ENCODE data around the gene UFC1. TPM values are rescaled to one million over a fixed set of nuclear protein-coding genes. Genes with fewer than 3 reads are reported as not detected.

UFC1 gene
- total and polyA plus RNA-seq, 2 of the 13 experiments (the other 11 are each of a cell fraction or from before 2014, with no cell fraction given) = 72.8 to 85.2 TPM

DNA sequence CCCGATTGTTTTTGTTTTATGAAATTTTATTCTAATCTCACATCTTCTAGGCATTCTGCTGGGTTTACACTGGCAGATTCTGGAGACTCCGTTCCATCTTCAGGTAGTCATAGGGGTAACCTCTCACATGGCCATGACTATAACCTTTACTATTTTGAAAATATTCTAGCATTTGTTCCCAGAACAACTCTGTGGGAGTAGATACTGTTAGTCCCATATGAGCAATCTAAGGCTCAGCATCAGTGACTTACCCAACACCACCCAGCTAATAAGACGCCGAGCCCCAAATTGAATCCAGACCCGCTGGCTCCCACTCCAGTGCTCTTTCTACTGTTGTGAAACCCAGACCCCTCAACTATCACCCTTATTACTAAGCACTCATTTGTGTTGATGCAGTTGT is 35.3 kb downstream of the UFC1 start:
- CTCF ChIA-PET (ENCODE audit: low intra/inter-chr PET ratio, low total read pairs) = no interaction called here
- H3K27me3 ChIP-seq (ENCODE audit: control insufficient read depth in 1 of 2, insufficient read depth in 2 of 2, low read length in 2 of 2) = no peaks in the 10 kb centered on the region
- H3K9me3 ChIP-seq (ENCODE audit: low read length) = no peaks in the 10 kb centered on the region
- H3K79me2 ChIP-seq (ENCODE audit: insufficient read depth, low read length) = no peaks in the 10 kb centered on the region
- 62% methylated on average over 5 of the region's 5 CpGs for WGBS (ENCODE audit: low lambda C conversion rate)
- no peak overlapping the region for H3K4me2 ChIP-seq (ENCODE audit: low read depth, low read length)
- BruUV-seq (replicated peaks) = no TSS peak
- no peak overlapping the region for H3K4me3 ChIP-seq (replicated peaks in 1 of 3; ENCODE audit: insufficient read depth in 1 of 3, low read depth in 2 of 3, low read length in 3 of 3)
- no peaks in the 10 kb centered on the region for H4K20me1 ChIP-seq (ENCODE audit: insufficient read depth, low read length)
- POLR2A ChIA-PET = no interaction called here
- ATAC-seq = no peak
- no peak overlapping the region for H3K27ac ChIP-seq (ENCODE audit: extremely low read length, insufficient read depth, low read length)
- no peak for FAIRE-seq
- no peaks in the 10 kb centered on the region; a peak in 1 of 5 replicates for H3K36me3 ChIP-seq (replicated peaks in 1 of 2; ENCODE audit: control insufficient read depth in 1 of 2, insufficient read depth in 2 of 2, low read length in 2 of 2)
- in situ Hi-C loops (cut with HindIII; ENCODE audit: extremely low pct_ligation_motif_present, low pct_unique_long_range_greater_than_20kb) = no loop called here
- H3K9ac ChIP-seq (ENCODE audit: insufficient read depth, low read depth, low read length) = no peak overlapping the region
- TF ChIP-seq SMAD3 (CRISPR knock-in tag; IDR thresholded peaks at IDR 0.05) (no peak), ZKSCAN8 (CRISPR knock-in tag; IDR thresholded peaks at IDR 0.05; ENCODE audit: borderline replicate concordance) (no peak), NAIF1 (CRISPR knock-in tag; IDR thresholded peaks at IDR 0.05; ENCODE audit: borderline replicate concordance) (no peak), KAT7 (CRISPR knock-in tag; IDR thresholded peaks at IDR 0.05; ENCODE audit: borderline replicate concordance) (no peak), ZBTB21 (CRISPR knock-in tag; IDR thresholded peaks at IDR 0.05) (no peak), ZNF160 (CRISPR knock-in tag; IDR thresholded peaks at IDR 0.05) (no peak), ZSCAN30 (CRISPR knock-in tag; IDR thresholded peaks at IDR 0.05) (no peak), KDM6A (CRISPR knock-in tag; IDR thresholded peaks at IDR 0.05; ENCODE audit: low read depth) (no peak), SCMH1 (CRISPR knock-in tag; IDR thresholded peaks at IDR 0.05; ENCODE audit: borderline replicate concordance) (no peak), ZNF468 (CRISPR knock-in tag; IDR thresholded peaks at IDR 0.05) (no peak), WIZ (CRISPR knock-in tag; IDR thresholded peaks at IDR 0.05) (no peak), ZNF572 (CRISPR knock-in tag; IDR thresholded peaks at IDR 0.05) (no peak)
- TF ChIP-seq, protein P1, sequence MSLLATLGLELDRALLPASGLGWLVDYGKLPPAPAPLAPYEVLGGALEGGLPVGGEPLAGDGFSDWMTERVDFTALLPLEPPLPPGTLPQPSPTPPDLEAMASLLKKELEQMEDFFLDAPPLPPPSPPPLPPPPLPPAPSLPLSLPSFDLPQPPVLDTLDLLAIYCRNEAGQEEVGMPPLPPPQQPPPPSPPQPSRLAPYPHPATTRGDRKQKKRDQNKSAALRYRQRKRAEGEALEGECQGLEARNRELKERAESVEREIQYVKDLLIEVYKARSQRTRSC (CRISPR knock-in tag; IDR thresholded peaks at IDR 0.05; ENCODE audit: low read depth) = no peak
- no peak for DNase-seq (ENCODE audit: low spot score)
- peaks cover 26% of the 10 kb centered on the region for H3K4me1 ChIP-seq (ENCODE audit: insufficient read depth, low read length)
- intact Hi-C loops (cut with micrococcal nuclease; ENCODE audit: unreplicated experiment) = no loop called here
- H2AFZ ChIP-seq (ENCODE audit: low read length) = no peak overlapping the region

All from HepG2 (cell line).